NCI-H460 (cell line): ENCODE measurements around the gene UBL3. TPM values are rescaled to one million over a fixed set of nuclear protein-coding genes. Genes with fewer than 3 reads are reported as not detected.
A peak's percentile ranks its signal among the peaks of the same experiment; 100 is the strongest.

Experiments used
- DNase-seq: peaks from one replicate; pipeline ENCODE4 v3.0.0-alpha.2; 2016; ENCODE audit warnings: low read depth; ENCODE audit errors: extremely low read depth
- polyA plus RNA-seq: library from polyadenylated mRNA; depleted of rRNA; stranded (reverse); fragments of >200 nt; gene quantifications from 2 replicates; pipeline ENCODE4 v1.2.3, GENCODE V29; 2014; cell fraction: nucleus; rRNA removed
- total RNA-seq: library from RNA; depleted of rRNA; stranded (reverse); fragments of >200 nt; shearing (Covaris generic); gene quantifications from 2 replicates; pipeline ENCODE4 v1.2.3, GENCODE V29; 2014; rRNA removed

Gene UBL3, protein sequence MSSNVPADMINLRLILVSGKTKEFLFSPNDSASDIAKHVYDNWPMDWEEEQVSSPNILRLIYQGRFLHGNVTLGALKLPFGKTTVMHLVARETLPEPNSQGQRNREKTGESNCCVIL
- total RNA-seq: 10.4 and 11.8 TPM in 2 replicates
- polyA plus RNA-seq: 6.8 and 7.0 TPM in 2 replicates

DNA sequence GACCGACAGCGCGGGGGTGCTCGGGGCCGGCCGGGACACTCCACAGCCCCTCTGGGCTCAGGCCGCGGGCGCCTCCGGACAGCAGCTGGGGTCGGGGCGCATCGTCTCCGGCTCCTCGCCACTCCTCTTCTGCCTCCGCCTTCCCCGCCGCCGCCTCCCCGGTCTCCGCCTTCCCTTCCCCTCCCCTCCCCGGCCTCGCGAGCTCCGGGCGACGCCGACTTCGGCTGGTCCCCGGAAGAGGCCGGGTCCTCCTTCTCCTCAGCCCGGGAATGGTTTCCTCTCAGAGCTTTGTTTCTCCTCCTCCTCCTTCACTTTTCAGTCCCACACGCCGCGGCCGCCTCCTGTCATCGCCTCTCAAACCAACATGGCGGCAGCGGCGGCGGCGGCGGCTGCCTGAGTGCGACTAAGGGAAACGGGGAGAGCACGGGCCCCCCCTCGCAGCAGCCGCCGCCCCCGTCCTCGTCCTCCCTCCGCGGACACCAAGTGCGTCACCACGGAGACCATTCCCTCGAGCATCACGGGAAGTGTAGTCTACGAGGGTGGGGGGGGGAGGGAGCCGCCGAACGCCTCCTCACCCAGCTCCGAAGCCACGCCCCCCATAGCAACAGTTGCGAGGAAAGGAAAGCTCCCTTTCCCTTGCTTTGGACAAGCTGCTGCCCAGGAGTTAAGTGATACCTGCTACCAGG is at the start of gene UBL3:
TSS of gene UBL3 (minus strand) at position 405 of the 686 bp plus-strand sequence. CDS start 1,079 bp downstream, outside the sequence.
- peak; percentile 92 for DNase-seq

DNA sequence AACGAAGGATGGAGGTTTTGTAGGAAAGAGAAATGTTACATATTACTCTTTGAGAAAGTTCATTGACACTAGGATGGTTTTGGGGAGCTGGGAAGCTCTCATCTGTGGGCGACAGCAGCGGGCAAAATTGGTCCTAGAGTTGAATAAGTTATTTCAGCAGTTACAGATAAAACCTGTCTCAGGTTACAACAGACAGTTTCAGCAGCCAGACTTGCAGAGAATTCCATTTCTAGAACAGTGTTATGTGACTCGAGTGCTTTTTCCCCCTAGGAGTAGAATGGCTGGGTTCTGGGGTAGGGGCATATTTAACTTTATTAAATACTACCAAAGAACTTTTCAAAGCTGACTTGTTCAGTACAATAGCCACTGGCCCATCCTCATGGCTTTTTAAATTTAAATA is 46.7 kb upstream of the UBL3 start:
- no peak for DNase-seq

DNA sequence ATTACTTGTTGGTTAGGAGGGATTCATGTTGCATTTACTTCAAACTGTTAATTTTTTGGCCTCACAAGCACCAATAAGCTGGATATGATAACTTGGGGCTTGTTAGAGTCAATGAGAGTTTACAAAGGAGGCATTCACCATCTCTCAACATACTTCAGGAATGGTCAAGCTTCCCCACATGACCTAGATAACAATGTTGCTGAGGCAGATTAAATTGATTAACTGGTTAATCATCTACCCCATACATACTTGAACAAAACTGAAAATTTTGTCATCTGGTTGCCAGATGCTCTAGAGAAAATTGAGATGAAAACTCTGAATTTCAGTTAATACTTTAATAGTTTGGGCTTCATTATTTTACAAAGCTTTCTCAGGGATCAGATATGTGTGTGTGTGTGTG is 43.0 kb upstream of the UBL3 start:
- no peak for DNase-seq

DNA sequence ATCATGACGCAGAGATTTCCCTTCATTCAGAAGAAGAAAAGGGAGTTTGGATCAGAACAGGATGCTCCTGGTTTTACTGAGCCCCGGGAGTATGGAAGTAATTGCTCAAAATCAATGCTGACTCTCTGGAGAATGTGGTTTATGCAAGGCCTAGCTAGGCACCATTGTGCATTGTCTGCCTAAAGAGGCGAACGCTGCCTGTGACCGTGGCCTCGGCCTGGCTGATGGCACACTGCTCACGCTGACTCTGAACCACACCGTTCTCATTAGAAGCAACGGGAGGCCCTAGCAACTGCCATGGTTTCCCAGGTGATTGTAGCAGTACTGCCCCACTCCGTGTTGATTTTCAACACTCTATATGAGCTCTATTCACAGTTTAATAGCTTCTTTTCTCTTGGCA is 41.7 kb upstream of the UBL3 start:
- DNase-seq: no peak

DNA sequence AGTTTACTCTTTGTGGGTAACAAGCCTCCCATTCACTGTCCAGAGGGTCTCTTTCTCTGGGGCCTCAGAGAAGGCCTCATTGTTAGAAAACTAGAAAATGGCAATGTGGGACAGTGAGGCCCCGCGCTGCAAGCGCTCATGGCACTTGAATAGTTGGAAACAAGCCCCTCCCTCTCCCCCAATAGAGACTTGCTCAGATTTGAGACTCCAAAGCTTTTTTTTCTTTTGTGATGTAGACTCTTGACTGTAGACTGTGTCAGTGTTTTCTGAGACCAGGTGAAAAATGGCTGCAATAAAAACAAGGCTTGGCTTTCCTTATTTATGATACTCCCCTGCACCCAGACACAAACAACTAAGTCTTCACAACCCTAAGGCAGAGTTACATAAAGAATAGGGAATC is 38.7 kb upstream of the UBL3 start:
- no peak for DNase-seq

DNA sequence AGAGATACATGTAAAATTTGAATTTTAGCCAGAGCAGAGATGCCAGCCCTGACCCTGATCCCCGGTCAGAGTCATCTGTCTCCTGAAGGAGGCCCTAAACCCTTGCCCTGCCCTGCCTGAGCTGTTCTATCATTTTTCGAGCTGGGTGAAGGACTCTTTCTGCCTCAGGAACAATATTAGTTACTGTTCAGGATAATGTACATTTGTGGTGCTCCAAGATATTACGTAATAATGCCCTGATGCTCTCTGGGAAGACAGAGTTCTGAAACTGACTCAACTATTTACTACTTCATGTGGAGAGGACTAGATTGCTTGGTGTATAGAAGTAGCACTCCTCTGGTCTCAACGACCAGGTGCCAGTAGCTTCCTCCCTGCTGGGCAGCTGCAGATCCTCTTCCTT is 37.9 kb upstream of the UBL3 start:
- no peak for DNase-seq

DNA sequence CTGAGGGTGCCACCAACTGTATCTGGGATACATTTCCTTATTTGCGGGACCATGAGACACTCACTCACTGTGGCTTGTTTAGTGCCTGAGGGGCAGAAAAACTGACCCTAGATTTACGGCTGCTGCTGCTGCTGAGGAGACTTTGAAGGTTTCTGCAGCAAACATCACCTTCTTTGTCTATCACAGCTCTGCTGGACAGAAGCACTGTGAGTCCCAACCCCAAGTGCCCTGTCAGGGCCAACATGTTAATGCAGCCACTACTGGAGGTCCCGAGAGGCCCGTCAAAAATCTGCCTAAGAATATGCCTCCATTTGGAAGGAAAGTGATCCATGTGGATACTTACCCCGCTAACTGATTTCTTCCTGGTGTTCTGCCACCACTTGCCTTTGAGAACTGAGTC is 37.3 kb upstream of the UBL3 start:
- DNase-seq: no peak

DNA sequence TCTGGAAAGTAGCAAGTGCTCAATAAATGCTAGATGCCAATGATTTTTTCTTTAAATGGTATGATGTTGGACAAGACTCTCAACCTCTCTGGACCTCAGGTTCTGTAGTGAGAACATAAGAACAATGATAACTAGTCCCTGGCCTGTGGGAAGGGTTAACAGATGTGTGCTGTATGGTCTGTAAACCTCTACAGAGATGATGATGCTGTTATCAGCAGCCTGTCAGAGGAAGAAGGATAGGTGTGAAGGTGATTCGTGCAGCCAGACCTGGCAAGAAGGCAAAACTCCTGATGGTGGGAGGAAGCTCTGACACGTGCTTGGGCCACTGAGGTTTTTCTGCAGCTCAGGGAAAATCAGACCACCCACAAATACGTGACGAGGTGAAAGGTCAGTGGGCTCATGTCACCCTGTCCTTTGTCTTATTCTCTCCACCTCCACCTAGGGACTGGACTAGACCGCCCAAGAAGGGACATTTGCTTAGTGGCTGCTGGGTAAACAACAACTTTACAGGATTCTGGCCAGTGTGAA is 36.7 kb upstream of the UBL3 start:
- no peak for DNase-seq

DNA sequence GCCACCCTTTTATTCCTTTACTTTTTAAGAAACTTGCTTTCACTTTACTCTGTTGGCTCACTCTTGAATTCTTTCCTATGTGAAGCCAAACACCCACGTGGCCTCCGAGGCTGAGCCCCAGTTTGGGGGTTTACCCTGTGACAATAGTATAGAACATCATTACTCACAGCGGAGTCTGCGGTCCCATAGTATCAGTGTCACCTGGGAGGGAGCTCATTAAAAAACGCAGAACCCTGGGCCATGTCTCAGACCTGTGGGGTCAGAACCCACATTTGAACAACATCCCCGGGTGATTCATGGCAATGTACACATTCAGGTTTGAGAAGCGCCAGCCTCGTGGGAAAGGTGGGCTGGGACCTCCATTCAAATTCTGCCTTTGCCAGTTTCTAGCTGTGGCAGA is 36.0 kb upstream of the UBL3 start:
- no peak for DNase-seq

DNA sequence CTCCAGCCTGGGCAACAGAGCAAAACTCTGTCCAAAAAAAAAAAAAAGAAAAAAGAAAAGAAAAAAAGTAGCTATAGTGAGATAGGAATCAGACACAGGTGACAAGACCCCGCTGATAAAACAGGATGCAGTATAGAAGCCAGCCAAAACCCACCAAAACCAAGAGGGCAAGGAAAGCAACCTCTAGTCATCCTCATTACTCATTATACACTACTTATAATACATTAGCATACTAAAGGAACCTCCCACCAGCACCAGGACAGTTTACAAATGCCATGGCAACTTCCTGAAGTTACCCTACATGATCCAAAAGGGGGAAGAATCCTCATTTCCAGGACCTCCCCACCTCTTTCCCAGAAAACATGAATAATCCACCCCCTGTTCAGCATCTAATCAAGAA is 35.6 kb upstream of the UBL3 start:
- no peak for DNase-seq

DNA sequence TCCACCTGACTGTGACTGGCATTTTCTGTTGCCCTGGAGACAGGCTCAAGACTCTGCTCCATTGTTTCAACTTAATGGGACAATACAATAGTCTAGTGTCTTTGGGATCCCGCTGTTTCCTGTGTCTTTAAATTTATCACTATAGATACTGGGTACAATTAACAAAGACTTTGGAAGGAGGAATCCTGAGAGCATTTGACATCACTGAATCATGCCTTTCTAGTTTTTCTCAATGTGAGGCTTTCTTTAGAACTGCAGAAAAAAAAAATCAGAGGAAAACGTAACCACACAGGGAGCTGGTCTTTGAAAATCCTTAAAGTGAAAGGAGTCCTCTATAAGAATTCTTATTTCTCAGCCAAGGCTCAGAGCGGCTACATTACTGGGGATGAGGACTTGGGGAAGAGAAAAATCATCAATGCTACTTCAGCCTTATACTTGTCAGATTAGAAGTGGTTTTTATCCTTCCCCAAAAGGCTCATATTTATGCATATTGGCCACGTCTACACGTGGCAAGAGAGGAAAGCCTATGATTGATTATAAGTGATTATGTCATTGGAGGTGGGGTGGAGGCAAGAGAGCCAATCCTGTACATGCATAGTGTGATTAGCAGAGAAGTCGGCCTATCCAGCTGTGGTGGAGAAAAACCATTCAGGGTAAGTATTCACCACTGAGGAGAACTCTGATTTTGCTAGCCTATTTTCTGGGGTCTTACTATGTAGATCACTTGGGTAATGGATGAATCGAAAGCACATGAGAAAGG is 34.4 kb upstream of the UBL3 start:
- DNase-seq: no peak

DNA sequence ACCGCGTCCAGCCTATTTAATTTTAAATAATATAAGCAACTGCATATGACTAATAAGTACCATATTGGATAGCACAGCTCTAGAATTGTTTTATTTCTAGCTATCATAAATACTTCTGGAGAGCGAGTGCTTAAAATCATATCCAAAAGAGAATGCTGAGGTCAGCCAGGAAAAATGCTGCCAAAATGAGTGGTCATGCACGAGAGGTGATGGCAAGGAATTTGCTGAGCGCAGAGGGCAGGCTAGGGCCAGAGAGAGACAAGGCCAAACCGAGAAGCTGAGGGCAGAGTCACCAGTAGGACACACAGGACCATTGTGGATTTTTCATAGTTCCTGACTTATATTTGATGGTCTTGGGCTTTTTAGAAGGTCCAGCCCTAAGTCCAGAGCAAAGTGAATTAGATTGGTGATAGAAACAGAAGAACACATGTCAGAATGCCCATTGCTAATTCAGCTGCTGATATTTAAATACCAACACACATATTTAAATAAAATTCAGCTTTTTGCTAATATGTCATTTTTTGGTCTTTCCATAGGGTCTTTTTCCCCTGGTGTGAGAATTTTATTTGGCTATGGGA is 33.6 kb upstream of the UBL3 start:
- DNase-seq: no peak

DNA sequence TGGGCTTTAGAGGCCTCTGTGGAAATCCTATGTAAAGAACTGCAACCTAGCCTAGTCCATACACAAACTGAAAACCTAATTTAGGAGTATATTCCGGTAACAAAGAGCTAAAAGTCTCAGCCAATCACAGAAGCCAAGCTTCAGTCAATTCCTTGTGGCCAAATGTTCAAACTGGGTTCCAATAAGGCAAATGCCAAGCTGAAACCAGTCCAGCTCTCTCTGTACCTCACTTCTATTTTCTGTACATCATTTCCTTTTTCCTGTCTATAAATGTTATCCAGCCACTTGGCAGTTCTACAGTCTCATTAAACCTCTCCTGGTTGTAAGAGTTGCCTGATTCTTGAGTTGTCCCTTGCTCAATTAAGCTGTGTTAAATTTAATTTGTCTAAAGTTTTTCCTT is 31.7 kb upstream of the UBL3 start:
- no peak for DNase-seq

DNA sequence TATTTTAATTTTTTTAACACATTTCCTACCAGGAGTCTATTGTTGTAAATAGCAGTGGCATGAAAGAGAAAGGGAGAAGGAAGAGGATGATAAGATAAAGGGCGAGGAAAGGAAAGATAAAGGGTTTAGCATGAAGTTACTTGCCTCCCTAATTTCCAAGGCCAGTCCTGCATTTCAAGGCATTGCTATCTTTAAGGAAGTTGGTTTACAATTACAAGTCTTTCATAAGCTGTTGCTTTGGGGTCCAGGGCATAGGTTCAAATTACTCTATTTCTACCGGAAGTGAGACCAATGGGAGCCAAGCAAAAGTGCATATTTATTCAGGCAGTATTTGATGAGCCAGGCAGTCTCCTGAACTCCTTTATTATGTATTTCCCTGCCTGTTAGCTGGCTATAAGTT is 27.7 kb upstream of the UBL3 start:
- no peak for DNase-seq

DNA sequence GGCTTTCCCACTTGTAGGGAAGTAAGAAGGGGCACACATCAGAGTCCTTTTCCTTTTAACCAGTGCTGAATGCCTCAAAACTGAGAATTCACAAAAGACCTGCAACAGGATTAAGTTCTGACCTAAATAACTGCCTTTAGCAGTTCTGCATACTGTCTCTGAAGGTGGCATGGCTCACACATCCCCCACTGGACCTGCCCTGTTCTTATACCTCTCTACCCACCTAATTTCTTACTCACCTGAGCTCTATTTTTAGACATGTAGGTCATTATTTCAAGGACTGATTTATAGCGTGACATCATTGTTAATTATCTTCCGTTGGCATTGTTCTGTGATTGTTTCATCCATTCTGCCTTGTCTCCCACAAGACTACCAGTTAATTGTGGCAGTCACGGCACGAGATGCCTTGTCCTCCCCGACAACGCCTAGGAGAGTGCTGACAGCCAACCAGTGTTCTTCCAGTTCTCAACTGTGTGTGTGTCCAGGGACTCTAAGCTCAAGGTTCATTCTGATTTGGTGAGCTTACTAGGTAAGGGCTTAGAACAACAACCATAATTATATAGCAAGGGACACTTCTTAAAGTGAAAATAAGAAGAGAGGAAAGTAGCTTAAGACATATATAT is 27.1 kb upstream of the UBL3 start:
- DNase-seq: no peak

DNA sequence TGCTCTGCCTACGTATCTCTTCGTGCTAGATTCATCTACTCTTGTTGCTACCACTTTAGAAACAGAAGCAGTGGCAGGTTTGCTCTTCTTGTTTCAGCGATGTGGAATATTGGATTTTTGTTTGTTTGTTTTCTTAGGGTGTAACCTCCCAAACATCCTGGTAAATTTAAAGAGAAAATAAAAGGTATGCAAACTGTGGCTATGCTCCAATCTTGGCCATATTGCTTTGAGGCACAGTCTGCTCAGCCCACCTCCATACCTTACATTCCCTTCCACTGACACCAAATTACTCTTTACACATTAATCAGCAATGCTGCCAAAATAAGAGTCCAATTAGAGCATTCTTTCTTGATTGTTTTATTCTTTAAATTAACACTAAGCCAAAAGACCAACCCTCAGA is 25.2 kb upstream of the UBL3 start:
- no peak for DNase-seq

DNA sequence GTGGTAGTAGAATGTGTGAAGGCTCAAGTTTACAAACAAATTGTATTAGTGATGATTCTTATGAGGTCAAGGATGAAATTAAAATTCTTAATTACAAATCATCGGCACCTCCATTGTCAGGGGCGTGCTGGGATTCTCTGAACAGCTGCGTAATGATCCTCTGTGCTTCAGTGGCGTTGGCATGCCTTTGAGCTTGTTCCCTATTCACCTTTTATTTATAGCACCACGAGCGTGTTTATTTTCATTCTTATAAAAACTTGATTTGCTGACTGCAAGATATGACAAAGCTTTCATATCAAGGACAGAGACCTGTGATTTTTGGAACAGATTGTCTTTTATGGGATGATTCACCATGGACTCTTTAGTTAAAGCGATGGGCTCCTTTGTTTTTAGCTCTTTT is 18.2 kb upstream of the UBL3 start:
- DNase-seq: no peak

DNA sequence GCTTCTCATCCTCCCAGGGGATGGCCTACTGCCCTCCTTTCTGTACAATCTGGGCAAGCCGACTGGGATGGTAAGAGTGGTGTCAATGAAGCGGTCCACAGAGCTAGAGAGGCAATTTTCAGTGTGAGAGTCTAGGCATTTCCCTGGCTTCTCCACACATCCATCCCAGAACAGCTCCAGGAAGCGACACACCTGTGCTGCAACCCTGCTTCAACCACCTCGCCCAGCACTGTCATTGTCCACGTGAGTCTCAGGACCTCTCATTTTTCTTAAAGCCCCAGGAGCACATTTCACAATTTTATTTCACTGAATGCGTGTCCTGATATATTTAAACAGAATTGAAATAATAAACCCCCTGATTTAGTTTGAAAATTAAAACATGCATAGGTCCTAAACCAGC is 15.5 kb upstream of the UBL3 start:
- DNase-seq: no peak

DNA sequence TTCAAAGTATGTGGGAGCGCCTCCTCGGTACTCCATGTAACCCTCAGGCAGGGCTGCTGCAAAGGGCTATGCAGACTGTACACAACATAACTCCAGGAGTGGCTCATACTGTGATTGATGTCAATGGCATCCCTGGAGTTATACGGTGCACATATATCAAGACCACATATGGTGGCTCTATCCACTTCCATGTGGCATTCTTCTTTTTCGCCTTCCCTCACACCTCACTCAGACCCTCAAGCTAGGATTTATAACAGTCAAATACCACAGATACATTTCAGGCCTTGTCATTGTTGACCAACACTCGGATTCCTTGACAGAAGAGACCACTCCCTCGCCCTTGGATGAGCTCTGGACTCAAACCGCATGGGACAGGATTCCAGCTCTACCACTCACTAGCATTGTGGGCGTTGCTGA is 11.3 kb upstream of the UBL3 start:
- DNase-seq: no peak

DNA sequence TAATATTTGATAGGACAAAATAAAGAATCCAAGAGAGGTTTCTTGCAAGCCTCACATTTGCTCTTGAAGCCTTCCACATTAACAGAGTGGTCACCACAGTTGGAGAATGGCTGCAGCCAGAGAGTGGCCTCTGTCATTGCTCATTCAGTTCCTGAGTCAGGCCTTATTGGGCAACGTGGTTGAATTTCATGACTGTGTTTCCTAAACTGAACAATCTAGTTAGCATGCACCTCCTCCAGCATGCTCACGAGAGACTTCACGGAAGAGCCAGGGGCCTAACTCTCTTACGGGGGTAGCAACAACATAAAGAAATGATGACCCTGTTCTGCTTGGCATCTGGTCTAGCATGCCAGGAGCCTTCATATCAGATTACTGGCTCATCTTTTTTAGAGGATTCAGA is 9.6 kb upstream of the UBL3 start:
- no peak for DNase-seq

DNA sequence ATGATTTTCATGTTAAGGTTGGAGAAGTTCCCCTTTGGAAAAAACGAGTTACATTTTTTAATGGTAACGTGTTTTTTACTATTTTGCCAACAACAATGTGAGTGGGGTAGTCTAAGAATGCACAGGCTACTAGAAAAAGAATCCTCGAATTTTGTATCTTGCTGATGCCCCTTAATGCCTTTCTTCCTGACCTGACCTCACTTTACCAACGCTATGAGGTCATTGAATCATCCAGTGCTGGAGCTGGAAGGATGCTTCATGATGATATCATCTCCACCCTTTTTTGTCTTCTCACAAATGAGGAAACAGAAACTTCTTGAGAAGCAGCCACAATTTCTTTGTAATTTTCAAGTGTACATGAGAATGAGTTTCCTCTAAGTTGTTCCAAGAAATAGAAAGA is 8.2 kb upstream of the UBL3 start:
- DNase-seq: no peak
